A549 treated with CpdA at 1 μM for 4 hours (cell line): ENCODE measurements around the gene FNIP2. TPM values are rescaled to one million over a fixed set of nuclear protein-coding genes. Genes with fewer than 3 reads are reported as not detected.

ENCODE experiments used
- total RNA-seq: library from RNA; stranded (reverse); fragments of 200-300 nt; extraction: Qiagen RNA extraction; gene quantifications from 5 replicates; pipeline ENCODE4 v1.2.3, GENCODE V29; 2022; ENCODE audit warnings: low read depth

The FNIP2 gene
- total RNA-seq, result 2.8 to 5.1 TPM (median 4.4 TPM) in 5 replicates

GRCh38 chr4:158768555-158769174 lies at the start of gene FNIP2:
Gene FNIP2, plus strand, starts transcription at chr4:158769026. Its CDS starts 187 bp downstream, at chr4:158769213.

GRCh38 chr4:158722917-158723793 lies 45.7 kb upstream of the FNIP2 start, which contains the start of gene PPID:
Gene PPID, minus strand, starts transcription at chr4:158723396. Its CDS starts 108 bp downstream, at chr4:158723288.

Other genes starting within 250 kb of the FNIP2 start
- gene RXFP1, start 247.1 kb upstream of the FNIP2 start, total RNA-seq, result not detected in 5 replicates
- gene C4orf46, start 97.1 kb upstream of the FNIP2 start, total RNA-seq, result 6.7 to 10.6 TPM (median 7.5 TPM) in 5 replicates
- gene ETFDH, start 96.7 kb upstream of the FNIP2 start, total RNA-seq, result 3.8 to 5.4 TPM (median 5.3 TPM) in 5 replicates
- 37.5 to 41.1 TPM (median 38.8 TPM) in 5 replicates for gene PPID, start 45.6 kb upstream of the FNIP2 start, total RNA-seq